ENCODE data around the gene LRRC4C. TPM values are rescaled to one million over a fixed set of nuclear protein-coding genes. Genes with fewer than 3 reads are reported as not detected.

Gene LRRC4C
- total RNA-seq, 1 donor from 2014 or later: 2.2 TPM

- Histone ChIP-seq H3K36me3 (no peaks in the 10 kb centered on the region), H3K27me3 (no peaks in the 10 kb centered on the region), H3K27ac (no peak overlapping the region), H3K4me1 (no peaks in the 10 kb centered on the region), H3K9me3 (no peaks in the 10 kb centered on the region), H3K4me3 (no peak overlapping the region)
- no peak for DNase-seq
- intact Hi-C loops (cut with DNase I): no loop called here
- TF ChIP-seq, protein P1, sequence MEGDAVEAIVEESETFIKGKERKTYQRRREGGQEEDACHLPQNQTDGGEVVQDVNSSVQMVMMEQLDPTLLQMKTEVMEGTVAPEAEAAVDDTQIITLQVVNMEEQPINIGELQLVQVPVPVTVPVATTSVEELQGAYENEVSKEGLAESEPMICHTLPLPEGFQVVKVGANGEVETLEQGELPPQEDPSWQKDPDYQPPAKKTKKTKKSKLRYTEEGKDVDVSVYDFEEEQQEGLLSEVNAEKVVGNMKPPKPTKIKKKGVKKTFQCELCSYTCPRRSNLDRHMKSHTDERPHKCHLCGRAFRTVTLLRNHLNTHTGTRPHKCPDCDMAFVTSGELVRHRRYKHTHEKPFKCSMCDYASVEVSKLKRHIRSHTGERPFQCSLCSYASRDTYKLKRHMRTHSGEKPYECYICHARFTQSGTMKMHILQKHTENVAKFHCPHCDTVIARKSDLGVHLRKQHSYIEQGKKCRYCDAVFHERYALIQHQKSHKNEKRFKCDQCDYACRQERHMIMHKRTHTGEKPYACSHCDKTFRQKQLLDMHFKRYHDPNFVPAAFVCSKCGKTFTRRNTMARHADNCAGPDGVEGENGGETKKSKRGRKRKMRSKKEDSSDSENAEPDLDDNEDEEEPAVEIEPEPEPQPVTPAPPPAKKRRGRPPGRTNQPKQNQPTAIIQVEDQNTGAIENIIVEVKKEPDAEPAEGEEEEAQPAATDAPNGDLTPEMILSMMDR (IDR thresholded peaks at IDR 0.05): no peak
- ATAC-seq: no peak
Observed at GRCh38 chr11:40219401-40219800, 1240.1 kb downstream of the LRRC4C start.

DNA sequence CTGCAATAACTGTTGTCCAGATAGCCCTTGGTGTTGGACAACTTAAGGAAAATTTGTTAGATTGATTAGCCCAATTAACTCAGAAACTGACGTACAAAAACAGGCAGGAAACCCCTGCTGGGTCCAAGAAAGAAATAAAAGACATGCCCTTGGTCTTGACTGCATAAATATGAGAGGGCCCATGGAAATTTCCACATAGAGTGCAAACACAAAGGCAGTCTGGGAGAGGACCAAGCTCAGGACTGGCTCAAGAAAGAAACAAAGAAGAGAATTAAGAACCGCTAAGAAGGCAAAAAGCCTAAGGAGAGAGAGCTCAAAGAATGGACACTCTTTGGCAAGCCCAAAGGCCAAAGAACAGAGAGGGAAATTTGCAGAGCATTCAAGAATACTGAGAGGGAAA, 1243.9 kb downstream of the LRRC4C start:
- no peaks in the 10 kb centered on the region for H3K4me1 ChIP-seq
- ATAC-seq: no peak
- intact Hi-C loops (cut with DNase I): no loop called here
- no peaks in the 10 kb centered on the region for H3K9me3 ChIP-seq
- no peak overlapping the region for H3K4me3 ChIP-seq
- TF ChIP-seq, protein P1 (IDR thresholded peaks at IDR 0.05): no peak
- no peaks in the 10 kb centered on the region for H3K27me3 ChIP-seq
- no peak for DNase-seq
- no peak overlapping the region for H3K27ac ChIP-seq
- no peaks in the 10 kb centered on the region for H3K36me3 ChIP-seq

- intact Hi-C loops (cut with DNase I): no loop called here
- H3K36me3 ChIP-seq: no peaks in the 10 kb centered on the region
- no peak for DNase-seq
- H3K27me3 ChIP-seq: no peaks in the 10 kb centered on the region
- no peaks in the 10 kb centered on the region for H3K4me1 ChIP-seq
- TF ChIP-seq, protein P1 (IDR thresholded peaks at IDR 0.05): no peak
- ATAC-seq: no peak
- H3K4me3 ChIP-seq: no peak overlapping the region
- H3K9me3 ChIP-seq: no peaks in the 10 kb centered on the region
- no peak overlapping the region for H3K27ac ChIP-seq
Observed at GRCh38 chr11:40207416-40207815, 1252.0 kb downstream of the LRRC4C start.

DNA sequence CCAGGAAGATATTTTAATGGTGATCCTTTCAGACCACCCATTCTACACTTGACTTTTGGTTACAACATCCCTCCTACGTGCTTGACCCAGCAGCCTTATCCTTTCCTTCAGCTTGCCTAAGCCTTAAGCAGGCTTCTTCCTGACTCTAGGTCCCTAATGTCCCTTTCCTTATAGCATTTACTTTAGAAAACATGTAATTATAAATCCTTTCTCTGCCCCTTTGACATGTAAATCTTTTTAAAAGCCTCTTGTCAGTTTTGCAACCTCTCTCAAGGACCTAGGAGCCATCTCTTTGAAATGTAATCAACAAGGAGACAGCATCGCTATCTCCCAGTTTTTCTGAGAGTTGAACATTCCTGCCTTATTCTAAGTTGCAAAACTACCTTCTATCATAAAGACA, 1255.2 kb downstream of the LRRC4C start:
- Histone ChIP-seq H3K36me3 (no peaks in the 10 kb centered on the region), H3K27ac (no peak overlapping the region), H3K9me3 (no peaks in the 10 kb centered on the region), H3K27me3 (no peaks in the 10 kb centered on the region), H3K4me3 (no peak overlapping the region), H3K4me1 (no peaks in the 10 kb centered on the region)
- TF ChIP-seq, protein P1 (IDR thresholded peaks at IDR 0.05): no peak
- DNase-seq (no peak), ATAC-seq (no peak)
- intact Hi-C loops (cut with DNase I): no loop called here

GRCh38 chr11:40203606-40204005, 1255.8 kb downstream of the LRRC4C start:
- ATAC-seq: no peak
- H3K4me3 ChIP-seq: no peak overlapping the region
- intact Hi-C loops (cut with DNase I): no loop called here

More at GRCh38 chr11:40203606-40204005, 1255.8 kb downstream of the LRRC4C start:
- Histone ChIP-seq H3K4me1 (no peaks in the 10 kb centered on the region), H3K36me3 (no peaks in the 10 kb centered on the region), H3K27ac (no peak overlapping the region), H3K27me3 (no peaks in the 10 kb centered on the region), H3K9me3 (no peaks in the 10 kb centered on the region)
- TF ChIP-seq, protein P1 (IDR thresholded peaks at IDR 0.05): no peak
- DNase-seq: no peak

Measured in upper lobe of right lung (tissue), 1 donor.